Measurements from ENCODE around the gene OR6C68. TPM values are rescaled to one million over a fixed set of nuclear protein-coding genes. Genes with fewer than 3 reads are reported as not detected.

The OR6C68 gene
- total RNA-seq, 1 experiment from 2014 or later: not detected

DNA sequence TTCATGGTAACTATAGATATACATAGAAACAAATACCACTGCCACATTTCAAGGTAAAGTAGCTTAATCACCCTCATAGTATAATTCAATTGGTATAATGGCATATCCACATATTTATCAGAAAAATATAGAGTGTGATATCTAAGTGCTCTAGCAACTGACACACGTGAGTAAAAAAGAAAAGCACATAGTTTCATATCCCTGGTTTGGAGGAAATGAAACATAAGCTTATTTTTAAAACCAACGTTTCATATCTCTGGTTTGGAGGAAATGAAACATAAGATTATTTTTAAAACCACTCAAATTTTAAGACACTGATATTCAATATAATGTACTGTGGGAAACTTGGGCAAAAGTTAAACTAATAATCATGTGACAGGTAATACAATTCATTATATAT lies 24.3 kb upstream of the OR6C68 start:
- intact Hi-C loops (cut with micrococcal nuclease): no loop called here
- no peak for ATAC-seq
- POLR2A ChIA-PET: no interaction called here
- Histone ChIP-seq H3K27ac (ENCODE audit: low read depth, low read length) (no peak overlapping the region), H3K4me2 (ENCODE audit: low read length) (no peak overlapping the region), H3K4me1 (ENCODE audit: control insufficient read depth in 1 of 2, insufficient read depth in 2 of 2, low read length in 2 of 2) (no peaks in the 10 kb centered on the region), H4K20me1 (ENCODE audit: insufficient read depth) (no peaks in the 10 kb centered on the region), H3K4me3 (replicated peaks in 1 of 2; ENCODE audit: low read depth in 1 of 2, low read length in 2 of 2) (no peak overlapping the region), H3K79me2 (ENCODE audit: insufficient read depth, low read length) (no peaks in the 10 kb centered on the region), H3K27me3 (ENCODE audit: insufficient read depth, low read length) (peaks cover 16% of the 10 kb centered on the region), H3K36me3 (ENCODE audit: control insufficient read depth in 1 of 2, insufficient read depth in 2 of 2, low read length in 2 of 2) (no peaks in the 10 kb centered on the region), H3K9me3 (ENCODE audit: control insufficient read depth in 1 of 2, insufficient read depth in 1 of 2, low read depth in 1 of 2, low read length in 2 of 2) (no peaks in the 10 kb centered on the region), H3K9me2 (ENCODE audit: insufficient read depth) (no peaks in the 10 kb centered on the region), H2AFZ (ENCODE audit: low read depth, low read length, poor library complexity, severe bottlenecking) (no peak overlapping the region), H3K9ac (ENCODE audit: low read length) (no peak overlapping the region)
- no TSS peak for BruUV-seq (replicated peaks)
- no peak for DNase-seq (ENCODE audit: low read depth, low spot score)
- CTCF ChIA-PET: no interaction called here
- TF ChIP-seq CBX3 (IDR thresholded peaks at IDR 0.05; ENCODE audit: low read depth) (no peak), JUND (IDR thresholded peaks at IDR 0.05) (no peak), SP1 (IDR thresholded peaks at IDR 0.05; ENCODE audit: low read depth) (no peak), EGR1 (IDR thresholded peaks at IDR 0.05; ENCODE audit: low read depth) (no peak), RAD21 (IDR thresholded peaks at IDR 0.05; ENCODE audit: low read depth) (no peak), ZNF274 (IDR thresholded peaks at IDR 0.05; ENCODE audit: low read depth, low read length) (no peak), FOSL1 (IDR thresholded peaks at IDR 0.05; ENCODE audit: low read depth) (no peak), EZH2phosphoT487 (IDR thresholded peaks at IDR 0.05; ENCODE audit: borderline replicate concordance) (no peak), EZH2 (IDR thresholded peaks at IDR 0.05) (no peak)
- TF ChIP-seq, protein P1, sequence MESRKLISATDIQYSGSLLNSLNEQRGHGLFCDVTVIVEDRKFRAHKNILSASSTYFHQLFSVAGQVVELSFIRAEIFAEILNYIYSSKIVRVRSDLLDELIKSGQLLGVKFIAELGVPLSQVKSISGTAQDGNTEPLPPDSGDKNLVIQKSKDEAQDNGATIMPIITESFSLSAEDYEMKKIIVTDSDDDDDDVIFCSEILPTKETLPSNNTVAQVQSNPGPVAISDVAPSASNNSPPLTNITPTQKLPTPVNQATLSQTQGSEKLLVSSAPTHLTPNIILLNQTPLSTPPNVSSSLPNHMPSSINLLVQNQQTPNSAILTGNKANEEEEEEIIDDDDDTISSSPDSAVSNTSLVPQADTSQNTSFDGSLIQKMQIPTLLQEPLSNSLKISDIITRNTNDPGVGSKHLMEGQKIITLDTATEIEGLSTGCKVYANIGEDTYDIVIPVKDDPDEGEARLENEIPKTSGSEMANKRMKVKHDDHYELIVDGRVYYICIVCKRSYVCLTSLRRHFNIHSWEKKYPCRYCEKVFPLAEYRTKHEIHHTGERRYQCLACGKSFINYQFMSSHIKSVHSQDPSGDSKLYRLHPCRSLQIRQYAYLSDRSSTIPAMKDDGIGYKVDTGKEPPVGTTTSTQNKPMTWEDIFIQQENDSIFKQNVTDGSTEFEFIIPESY (IDR thresholded peaks at IDR 0.05; ENCODE audit: extremely low read depth, insufficient replicate concordance, low read length): no peak
- TF ChIP-seq, protein P2, sequence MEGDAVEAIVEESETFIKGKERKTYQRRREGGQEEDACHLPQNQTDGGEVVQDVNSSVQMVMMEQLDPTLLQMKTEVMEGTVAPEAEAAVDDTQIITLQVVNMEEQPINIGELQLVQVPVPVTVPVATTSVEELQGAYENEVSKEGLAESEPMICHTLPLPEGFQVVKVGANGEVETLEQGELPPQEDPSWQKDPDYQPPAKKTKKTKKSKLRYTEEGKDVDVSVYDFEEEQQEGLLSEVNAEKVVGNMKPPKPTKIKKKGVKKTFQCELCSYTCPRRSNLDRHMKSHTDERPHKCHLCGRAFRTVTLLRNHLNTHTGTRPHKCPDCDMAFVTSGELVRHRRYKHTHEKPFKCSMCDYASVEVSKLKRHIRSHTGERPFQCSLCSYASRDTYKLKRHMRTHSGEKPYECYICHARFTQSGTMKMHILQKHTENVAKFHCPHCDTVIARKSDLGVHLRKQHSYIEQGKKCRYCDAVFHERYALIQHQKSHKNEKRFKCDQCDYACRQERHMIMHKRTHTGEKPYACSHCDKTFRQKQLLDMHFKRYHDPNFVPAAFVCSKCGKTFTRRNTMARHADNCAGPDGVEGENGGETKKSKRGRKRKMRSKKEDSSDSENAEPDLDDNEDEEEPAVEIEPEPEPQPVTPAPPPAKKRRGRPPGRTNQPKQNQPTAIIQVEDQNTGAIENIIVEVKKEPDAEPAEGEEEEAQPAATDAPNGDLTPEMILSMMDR (IDR thresholded peaks at IDR 0.05 in 2 of 3, conservative IDR thresholded peaks at IDR 0.05 in 1 of 3; ENCODE audit: borderline replicate concordance in 1 of 3, insufficient read depth in 1 of 3, low read depth in 2 of 3, low read length in 2 of 3): no peak
- TF ChIP-seq, protein P3, sequence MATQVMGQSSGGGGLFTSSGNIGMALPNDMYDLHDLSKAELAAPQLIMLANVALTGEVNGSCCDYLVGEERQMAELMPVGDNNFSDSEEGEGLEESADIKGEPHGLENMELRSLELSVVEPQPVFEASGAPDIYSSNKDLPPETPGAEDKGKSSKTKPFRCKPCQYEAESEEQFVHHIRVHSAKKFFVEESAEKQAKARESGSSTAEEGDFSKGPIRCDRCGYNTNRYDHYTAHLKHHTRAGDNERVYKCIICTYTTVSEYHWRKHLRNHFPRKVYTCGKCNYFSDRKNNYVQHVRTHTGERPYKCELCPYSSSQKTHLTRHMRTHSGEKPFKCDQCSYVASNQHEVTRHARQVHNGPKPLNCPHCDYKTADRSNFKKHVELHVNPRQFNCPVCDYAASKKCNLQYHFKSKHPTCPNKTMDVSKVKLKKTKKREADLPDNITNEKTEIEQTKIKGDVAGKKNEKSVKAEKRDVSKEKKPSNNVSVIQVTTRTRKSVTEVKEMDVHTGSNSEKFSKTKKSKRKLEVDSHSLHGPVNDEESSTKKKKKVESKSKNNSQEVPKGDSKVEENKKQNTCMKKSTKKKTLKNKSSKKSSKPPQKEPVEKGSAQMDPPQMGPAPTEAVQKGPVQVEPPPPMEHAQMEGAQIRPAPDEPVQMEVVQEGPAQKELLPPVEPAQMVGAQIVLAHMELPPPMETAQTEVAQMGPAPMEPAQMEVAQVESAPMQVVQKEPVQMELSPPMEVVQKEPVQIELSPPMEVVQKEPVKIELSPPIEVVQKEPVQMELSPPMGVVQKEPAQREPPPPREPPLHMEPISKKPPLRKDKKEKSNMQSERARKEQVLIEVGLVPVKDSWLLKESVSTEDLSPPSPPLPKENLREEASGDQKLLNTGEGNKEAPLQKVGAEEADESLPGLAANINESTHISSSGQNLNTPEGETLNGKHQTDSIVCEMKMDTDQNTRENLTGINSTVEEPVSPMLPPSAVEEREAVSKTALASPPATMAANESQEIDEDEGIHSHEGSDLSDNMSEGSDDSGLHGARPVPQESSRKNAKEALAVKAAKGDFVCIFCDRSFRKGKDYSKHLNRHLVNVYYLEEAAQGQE (IDR thresholded peaks at IDR 0.05; ENCODE audit: low read depth): no peak
- TF ChIP-seq, protein P4, sequence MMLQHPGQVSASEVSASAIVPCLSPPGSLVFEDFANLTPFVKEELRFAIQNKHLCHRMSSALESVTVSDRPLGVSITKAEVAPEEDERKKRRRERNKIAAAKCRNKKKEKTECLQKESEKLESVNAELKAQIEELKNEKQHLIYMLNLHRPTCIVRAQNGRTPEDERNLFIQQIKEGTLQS (IDR thresholded peaks at IDR 0.05): no peak
- RAD21 ChIA-PET (ENCODE audit: low non-redundant PET in 1 of 2, low total read pairs in 2 of 2, uncharacterized antibody in 2 of 2, unreplicated experiment in 2 of 2): no interaction called here
